PC-9 (cell line): ENCODE data around the gene YIPF5.

Experiments
- CTCF ChIP-seq: fragments of 200-600 bp; sonication (generic); conservative IDR thresholded peaks from 2 replicates; pipeline ENCODE4 v1.6.1; 2017; ENCODE audit warnings: mixed run types, antibody characterized with exemption, mild to moderate bottlenecking, moderate library complexity
- EZH2 ChIP-seq: fragments of 200-600 bp; sonication (generic); IDR thresholded peaks from 2 replicates; pipeline ENCODE4 v1.8.0; 2017; ENCODE audit warnings: antibody characterized with exemption, low read depth

GRCh38 chr5:144166696-144167095 is 3.8 kb downstream of the YIPF5 start:
- TF ChIP-seq EZH2, result no peak
- no peak for TF ChIP-seq CTCF
